Medulla oblongata (tissue), 1 donor: ENCODE measurements around the gene PVALEF.
A peak's percentile ranks its signal among the peaks of the same experiment; 100 is the strongest.

ENCODE experiments used
- DNase-seq: peaks from one replicate; pipeline ENCODE4 v3.0.0-alpha.2; 2015; ENCODE audit errors: extremely low spot score

Gene PVALEF

DNA sequence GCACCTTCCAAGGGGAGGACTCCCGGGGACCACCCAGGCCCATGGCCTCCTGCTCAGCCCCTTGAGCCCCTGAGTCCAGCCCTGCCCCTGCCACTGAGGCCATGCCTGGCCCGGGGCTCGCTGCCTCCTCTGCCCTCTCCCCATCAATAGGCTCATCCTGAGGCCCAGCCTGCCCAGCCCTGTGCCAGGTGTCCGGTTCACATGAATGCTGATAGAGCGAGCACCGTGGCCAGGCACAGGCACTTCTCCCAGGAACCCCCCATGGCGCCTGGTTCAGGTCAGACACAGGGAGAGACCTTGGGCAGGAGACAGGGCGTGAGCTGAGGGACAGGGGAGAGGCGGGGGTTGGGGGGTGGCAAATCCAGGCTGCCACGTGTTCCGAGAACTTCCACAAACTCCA, 2.8 kb upstream of the PVALEF start:
- DNase-seq: no peak

DNA sequence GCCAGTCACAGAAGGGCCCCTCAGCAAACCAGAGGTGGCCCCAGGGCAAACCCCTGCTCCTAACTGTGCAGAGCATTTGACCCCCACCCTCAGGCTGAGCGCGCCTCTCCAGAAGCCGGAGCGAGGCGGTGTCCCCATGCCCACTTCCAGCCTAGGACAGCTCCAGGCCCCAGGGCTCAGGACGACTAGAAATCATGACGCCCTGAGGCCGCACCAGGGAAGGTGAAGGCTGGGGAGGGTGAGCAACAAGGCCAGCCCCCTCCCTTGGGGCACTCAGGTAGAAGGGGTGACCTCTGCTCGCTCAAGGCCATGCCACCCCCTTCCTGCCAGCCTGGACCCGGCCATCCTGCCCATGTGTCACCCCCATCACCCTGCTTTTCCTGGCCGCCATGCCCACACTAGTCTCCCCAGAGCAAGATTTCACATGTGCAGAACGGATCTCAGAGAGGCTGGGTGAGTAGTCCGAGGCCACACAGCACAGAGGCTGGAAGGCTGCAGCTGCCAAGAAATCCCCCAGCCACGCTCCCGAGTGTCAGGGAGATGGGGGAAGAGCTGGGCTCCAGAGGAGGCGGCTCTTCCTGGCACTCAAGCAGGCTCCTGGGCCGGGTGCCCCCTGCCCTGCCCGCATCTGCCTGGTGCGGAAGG, 2.1 kb upstream of the PVALEF start:
- DNase-seq: no peak

DNA sequence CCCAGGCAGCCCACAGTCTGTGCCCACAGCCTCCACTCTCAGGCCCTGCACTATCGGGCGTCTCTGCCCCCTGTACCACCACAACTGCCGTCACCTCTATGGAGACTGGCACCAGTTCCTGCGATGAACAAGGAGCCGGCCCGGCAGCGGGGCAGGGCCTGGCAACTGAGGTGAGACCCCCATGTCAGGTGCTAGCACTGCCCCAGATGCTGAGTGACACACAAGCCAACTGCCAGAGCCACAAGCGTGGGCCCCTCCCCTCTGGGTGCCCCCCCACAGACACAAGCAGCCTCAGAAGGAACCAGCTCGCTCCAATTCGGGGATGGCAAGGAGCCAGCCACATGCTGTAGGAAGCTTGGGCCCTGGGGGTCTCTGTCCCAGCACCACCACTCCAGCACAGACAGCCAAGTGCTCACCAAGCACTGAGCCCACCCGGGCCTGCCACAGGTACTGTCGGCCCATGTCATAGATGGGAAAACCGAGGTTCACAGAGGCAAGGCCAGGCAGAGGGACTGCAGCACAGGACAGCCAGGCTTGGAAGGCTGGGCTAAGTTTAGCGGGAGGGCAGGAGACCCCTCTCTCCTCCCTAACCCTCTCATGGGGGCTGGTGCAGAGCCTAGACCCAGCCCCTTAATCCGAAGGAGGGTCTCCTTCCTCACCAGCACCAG, 1.5 kb upstream of the PVALEF start:
- DNase-seq: no peak

GRCh38 chr17:81164371-81165245, 699 bp upstream of the PVALEF start:
- peak; percentile 80 for DNase-seq

- DNase-seq: no peak
These were observed 756 bp downstream of the PVALEF start, which contains the start of gene AATK for GRCh38 chr17:81166033-81166492. TSS of gene AATK (minus strand) at chr17:81166221. CDS start at chr17:81165992, 229 bp downstream.

DNA sequence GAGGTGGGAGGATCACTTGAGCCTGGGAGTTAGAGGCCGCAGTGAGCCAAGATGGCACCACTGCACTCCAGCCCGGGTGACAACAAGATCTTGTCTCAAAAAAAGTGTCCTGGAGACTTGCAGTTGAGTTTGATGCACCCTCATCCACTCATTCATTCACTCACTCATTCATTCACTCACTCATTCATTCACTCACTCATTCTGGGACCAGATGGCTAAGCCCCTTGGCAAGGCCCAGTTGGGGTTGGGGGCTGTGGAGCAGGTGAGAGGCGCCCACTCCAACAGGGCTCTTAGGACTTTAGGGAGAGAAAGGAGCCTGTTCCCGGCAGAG, 1.9 kb downstream of the PVALEF start:
- DNase-seq: no peak

DNA sequence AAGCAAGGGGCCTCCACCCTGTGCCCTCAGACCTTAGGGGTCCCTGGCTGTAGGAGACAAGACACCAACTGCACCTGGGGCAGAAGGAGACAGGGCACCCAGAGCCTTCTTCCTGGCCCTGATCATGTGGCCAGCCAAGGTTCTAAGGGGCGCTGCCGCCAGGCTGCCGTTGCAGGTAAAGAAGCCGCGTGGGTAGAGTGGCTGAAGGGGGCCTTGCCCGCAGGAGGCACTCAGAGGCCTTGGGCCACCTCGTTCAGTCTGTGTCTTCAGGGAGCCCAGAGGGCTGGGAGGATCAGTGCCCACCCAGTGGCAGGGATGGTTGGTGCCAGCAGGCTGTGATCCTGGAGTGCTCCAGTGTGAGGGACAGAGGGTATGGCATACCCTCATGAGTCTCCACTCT, 2.3 kb downstream of the PVALEF start:
- DNase-seq: no peak

DNA sequence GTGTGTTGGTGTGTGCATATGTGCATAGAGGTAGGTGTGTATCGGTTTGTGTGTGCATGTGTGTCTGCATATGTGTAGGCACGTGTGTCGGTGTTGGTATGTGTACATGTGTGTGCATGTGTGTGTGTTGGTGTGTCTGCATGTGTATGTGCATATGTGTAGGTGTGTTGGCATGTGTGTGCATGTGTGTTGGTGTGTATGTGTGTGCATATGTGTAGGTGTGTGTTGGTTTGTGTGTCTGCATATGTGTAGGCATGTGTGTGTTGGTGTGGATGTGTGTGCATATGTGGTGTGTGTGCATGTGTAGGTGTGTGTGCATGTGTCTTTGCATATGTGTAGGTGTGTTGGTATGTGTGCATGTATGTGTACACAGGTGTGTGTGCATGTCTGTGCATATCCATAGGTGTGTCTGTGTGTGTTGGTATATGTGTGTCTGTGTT, 4.6 kb downstream of the PVALEF start:
- no peak for DNase-seq

GRCh38 chr17:81170727-81171494, 5.6 kb downstream of the PVALEF start:
- no peak for DNase-seq

DNA sequence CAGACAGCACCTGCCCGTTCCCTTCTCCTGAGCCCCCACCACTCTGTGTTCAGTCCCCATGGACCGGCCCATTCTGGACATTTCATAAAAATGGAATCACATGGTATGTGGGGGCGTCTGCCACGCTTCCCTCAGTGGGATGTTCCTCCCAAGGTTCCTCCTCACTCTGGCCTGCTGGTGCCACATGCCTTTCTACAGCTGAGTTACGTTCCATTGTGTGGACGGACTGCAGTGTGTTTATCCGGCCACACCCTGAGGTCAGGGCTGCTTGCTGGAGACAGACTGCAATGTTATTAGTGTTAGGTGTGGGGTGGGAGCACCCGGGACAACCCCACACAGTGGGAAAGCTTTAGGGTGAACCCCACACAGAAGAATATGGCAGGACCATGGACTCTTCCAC, 6.6 kb downstream of the PVALEF start:
- DNase-seq: no peak

GRCh38 chr17:81173052-81173761, 7.9 kb downstream of the PVALEF start:
- DNase-seq: no peak

DNA sequence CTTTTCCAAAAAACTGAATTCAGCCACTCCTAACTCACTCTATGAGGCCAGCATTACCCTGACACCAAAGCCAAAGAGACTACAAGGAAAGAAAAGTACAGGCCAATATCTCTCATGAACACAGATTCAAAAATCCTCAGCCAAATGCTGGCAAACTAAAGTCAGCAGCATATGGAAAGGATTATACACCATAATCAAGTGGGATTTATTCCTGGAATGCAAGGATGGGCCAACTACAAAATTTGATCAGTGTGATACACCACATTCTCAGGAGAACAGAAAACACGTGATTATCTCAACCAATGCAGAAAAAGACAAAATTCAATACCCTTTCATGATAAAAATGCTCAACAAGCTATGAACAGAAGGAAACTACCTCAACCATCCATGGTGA, 8.5 kb downstream of the PVALEF start:
- DNase-seq: no peak

DNA sequence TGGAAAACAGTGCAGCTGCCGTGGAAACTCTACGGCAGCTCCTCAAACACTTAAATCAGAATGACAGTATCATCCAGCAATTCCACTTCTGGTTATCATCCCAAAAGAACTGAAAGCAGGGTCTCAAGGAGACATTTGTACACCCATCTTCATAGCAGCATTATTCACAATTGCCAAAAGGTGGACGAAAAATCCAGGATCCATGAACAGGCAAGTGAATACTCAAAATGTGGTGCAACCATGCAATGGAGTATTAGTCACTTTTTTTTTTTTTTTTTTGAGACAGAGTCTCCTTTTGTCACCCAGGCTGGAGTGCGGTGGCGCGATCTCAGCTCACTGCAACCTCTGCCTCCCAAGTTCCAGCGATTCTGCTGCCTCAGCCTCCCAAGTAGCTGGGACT, 11.4 kb downstream of the PVALEF start:
- no peak for DNase-seq

DNA sequence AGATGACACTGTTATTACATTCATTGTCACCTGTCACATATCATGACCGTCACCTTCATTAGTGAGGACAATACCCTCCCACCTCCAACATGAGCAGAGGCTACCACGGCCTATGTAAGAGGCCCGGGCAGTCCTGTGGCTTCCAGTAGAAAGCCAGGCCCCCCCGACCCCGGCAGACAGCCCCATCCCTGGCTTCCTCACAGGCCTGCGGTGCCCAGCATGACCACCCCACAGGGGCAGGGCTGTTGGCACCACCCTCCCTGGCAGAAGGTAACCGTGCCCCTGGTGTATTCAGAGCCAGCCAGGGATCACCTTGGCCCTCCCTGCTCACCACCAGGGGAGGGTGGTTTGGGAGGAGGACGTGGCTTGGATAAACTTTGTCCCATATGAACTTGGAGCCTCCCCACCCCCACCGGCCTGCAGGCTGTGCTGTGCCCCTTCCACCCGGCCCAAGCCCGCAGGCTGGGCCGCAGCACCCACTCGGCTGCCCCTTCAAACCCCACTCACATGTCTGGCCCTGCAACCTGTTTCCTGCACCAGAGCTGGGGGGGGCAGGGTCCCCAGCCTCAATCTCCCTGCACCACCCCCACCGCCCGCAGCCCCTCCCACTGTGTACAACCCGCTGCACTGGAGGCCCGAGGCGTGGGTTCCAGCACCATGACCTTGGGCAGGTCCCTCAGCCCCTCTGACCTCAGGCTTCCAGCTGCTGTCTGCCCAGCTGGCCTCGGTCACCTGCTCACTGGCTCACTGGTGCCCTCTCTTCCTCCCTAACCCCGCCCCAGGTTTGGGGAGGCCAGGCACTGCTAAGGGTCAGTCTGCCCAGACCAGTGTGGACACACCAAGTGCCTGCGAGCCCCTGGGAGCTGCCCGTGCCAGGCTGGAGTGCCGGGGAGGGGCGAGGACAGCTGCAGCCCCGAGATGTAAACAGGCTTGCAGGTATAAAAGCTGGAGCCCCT, 13.1 kb downstream of the PVALEF start:
- no peak for DNase-seq

- DNase-seq: no peak
These were observed 13.9 kb downstream of the PVALEF start for GRCh38 chr17:81179220-81179619.

GRCh38 chr17:81179861-81180260, 14.6 kb downstream of the PVALEF start:
- DNase-seq: no peak

DNA sequence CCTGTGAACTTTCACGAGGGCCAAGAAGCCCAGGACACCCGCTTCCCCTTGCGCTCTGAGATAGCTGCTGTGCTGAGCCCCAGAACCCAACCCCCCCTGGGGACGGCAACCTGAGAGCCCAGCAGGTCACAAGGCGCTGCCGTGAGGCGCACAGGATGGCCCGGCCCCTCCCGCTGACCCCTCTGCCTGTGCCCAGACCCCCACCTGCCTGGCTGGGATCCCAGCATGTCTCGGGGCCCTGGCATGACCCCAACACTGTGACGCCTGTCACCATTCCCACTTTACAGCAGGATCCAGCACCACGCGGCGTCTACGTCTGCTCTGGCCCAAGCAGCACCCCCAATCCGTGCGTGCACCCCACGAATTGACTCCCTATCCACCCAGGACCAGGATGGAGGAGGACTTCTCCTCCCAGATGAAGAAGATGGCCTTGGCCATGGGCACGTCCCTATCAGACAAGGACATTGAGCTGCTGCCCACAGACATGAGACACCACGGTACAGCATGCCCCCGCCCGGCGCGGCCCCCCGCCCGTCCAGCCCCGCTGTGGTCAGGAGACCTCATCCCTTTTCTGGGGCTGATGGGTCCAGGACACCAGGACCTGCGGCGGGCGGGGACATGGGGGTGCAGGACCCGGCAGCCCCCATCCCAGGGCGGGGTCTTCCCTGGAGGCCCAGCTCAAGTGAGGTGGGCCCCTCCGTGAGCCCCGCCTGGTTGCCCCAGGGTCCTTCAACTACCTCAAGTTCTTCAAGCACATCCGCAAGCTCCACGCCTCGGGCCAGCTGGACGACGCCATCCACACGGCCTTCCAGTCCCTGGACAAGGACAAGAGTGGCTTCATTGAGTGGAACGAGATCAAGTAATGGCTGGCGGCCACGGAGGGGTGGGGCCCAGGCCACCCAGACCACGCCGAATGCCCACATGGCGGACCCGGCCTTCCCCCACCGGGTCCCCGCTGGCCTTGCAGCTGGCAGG, 15.8 kb downstream of the PVALEF start:
- no peak for DNase-seq

- no peak for DNase-seq
These were observed 16.5 kb downstream of the PVALEF start for GRCh38 chr17:81181811-81182185.

DNA sequence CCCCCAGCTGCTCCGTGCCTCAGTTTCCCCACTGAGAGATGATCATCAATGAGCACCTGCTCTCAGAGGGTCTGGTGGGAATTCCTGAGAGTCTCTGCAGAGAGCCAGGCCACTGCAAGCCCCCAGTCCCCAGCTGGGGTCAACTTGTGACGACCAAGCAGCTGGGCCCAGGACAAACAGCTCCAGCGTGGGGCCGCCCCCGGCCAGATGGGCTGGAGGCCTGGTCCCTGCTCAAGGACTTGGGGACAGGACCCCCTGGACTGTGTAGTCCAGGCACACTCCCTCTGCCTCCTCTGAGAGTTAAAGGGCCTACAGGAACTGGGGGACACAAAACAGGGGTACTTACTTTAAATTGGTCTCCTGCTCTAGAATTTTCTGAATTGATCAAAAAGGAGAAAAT, 17.3 kb downstream of the PVALEF start:
- no peak for DNase-seq
